SH-SY5Y (cell line): ENCODE results near the gene TRIM8.

Experiments
- GATA2 ChIP-seq: IDR thresholded peaks from 2 replicates; pipeline ENCODE4 v1.6.1; 2011; ENCODE audit warnings: mild to moderate bottlenecking, low read depth, low read length
- GATA3 ChIP-seq: IDR thresholded peaks from 2 replicates; pipeline ENCODE4 v1.6.1; 2011; ENCODE audit warnings: low read depth, mild to moderate bottlenecking, low read length, moderate library complexity

TRIM8 gene

DNA sequence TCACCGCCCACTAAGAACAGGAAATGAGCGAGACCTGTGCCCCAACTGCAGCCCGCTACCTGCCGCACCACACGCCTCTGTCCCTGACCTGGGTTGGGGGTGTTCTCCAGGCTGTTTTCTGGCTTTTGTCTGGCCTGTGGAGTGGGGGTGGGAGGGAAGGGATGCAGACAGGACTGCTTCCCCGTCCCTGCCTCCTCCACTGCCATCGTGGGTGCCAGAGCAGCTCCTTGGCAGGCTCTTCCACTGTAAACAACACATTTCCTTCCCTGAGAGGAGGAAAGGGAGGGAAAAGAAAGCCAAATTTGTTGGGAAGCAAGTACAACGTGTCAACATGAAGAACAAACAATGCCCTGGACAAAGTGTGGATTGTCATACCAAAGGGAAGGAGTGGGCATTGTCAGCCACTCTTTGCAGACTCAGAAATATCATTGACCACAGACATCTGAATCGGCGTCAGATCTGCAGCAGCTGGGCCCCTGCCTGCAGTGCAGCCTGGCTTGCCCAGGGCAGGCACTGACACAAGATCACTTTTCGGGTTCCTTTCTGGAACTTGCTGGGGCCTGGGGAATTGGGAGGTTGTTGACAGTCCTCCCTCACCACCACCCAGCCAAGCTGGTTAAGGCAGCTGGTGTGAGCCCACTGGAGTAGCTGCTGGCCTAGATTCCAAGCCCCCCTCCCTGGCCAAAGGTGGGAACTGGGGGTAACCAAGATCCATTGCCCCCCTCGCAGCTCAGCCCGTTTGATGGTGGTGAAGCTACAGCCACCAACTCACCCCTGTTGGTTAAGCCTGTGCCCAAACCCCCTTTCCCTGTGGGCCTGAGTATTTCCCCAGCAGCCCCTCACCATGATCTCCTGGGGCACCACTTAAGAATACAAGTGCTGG is 22.6 kb upstream of the TRIM8 start:
- no peak for TF ChIP-seq GATA2
- TF ChIP-seq GATA3 = no peak

DNA sequence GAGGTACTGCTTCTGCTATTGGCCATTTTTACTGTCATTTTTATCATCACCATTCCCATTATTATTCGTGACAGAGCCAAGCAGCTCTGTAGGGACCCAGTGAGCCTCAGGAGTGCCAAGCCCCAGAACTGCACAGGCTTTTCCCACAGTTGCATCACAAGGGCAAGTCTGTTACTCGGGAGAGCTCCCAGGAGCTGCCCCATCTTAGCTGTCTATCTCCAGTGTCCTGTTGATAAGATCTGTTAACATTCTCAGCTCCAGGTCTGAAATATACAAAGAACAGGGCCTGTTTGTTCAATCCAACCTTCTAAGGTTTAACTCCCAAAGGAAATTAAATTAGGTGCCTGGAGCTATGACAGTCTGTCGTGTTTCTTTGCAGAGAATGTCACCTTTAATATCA is 20.2 kb upstream of the TRIM8 start:
- TF ChIP-seq GATA3 (no peak; the same call in 1 of the 2 replicates), GATA2 (peak; percentile 75)

DNA sequence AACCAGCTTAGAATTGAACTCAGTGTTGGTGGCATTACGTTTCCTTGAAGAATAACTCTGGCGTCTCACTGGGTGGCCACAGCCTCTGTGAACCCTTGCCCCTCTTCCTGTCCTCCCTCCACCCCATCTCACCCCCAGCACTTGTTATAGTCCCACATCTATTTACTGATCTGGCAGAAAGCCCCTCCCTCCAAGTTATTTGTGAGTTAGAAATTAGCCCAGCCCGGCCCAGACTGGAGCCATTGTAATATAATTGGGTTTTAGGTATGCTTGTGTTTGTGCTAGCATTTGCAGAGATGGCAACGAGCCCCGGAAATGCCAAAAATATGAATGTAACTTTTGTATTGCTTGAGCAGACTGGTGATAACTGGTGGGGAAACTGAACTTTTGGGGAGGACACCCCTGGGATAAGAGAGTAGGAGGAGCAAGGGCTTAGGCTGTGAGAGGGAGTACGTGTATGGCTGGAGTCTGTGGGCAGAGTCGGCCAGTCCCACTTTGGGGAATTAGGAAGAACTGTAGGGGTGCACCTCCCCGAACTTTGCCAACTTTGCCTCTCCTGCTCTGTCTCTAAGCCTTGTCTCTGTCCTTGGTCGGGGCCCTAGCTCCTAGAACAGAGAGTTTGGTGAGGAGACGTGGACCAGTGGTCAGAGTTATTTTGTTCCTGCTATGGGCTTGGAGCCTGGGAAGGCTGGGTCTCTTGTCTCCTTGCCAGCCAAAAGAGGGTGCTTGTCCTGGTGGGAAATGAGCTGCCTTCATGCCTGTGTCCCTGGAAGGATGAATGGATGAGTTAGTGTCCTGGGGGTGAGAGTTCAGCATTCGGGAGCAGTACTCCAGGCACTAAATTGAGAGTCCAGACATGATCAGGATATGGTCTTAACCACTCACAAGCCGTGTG is 19.3 kb upstream of the TRIM8 start:
- TF ChIP-seq GATA3 (no peak), GATA2 (no peak)

DNA sequence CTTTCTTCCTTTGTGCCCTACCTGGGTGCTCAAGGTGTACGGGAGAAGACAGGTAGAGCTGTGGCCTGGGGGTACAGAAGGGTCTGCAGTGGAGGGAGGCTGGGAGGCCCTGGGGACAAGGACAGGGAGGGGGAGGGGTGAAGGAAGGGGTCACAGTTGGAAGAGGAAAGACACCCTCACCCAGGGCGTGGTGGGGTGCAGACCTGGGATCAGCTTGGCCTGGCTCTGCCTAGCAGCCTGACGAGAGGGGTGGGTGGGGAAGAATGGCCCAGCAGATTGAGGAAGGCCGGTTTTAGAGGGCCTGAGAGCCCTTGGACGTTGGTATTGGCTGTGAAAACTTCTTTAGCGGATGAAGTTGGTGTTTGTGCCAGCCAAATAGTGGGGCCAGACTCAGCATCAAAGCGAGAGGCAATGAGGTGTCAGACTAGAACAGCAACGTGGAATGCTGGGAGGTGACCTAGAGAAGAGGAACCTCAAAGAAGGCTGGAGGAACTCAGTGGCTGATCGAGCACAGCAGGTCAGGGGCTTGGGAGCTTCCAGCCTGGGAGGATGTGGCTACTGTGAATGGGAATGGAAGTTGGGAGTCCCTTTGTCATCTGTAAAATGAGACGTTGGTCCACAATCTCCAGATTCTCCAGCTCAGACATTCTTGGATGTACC is 18.1 kb upstream of the TRIM8 start:
- TF ChIP-seq GATA3 = no peak
- TF ChIP-seq GATA2 = no peak

DNA sequence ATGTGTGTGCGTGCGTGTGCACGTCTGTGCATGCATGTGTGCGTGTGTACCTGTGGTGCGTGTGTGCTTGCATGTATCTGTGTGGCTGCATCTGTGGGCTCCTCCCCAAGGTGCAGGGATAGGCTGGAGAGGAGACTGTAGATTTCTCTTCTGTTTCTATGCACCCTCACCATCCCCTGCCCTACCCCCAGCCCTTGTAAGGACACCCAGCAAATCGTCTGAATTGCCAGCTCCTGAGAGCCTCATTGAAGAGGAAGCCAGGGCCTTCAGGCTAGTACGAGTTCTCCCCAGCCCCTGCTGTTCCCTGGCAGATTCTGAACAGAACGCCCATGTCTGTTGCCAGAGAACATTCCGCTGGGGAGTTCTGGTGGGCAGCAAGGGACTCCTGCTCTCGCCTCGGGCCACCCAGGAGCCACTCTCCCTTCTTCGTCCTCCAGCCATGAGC is 17.0 kb upstream of the TRIM8 start:
- TF ChIP-seq GATA3 (no peak), GATA2 (no peak)

DNA sequence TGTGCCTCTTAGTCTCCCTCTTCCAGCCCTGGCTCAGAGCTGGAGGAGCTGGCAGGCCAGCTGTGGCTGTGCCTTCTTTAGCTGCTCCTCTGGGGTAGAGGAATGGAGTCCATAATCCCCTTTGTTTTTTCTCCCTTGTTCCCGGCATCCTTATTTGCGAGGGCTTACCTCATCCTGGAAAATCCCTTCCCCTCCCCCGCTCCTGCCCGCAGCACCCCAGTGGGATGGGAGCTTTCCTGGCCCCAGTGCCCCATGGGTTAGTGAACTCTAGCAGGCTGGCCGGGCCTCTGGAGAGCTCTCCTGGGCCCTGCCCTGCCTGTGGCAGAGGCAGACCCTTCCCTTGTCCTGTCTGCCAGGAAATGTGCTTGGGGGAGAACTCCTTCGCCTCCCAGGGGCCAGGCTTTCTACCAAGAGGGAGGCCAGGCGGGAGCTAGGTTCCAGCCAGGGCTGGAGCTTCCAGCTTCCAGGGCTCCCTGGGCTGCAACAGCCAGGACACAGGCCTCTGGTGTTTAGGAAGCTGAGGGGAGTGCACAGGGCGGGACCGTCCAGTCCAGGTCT is 16.5 kb upstream of the TRIM8 start:
- no peak for TF ChIP-seq GATA2
- no peak for TF ChIP-seq GATA3

DNA sequence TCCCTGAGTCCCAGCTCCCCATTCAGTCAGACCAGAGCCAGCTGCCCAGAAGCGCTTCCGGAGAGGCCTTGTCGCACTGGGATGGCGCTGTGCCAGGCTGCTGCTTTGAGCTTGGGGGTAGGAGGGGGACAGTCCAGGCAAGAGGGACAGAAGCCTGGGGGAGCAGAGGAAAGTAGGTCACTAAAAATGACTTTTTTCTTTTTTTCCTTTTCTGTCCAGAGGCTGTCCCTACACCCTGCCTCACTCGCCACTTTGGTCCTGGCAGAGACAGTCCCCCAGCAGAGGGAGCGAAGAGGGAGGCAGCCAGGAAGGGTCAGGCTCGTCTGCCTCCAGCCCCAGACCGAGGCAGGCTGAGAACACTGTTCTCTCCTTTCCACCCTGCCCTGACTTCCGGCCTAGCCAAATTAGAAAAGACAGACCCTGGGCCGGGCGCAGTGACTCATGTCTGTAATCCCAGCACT is 15.8 kb upstream of the TRIM8 start:
- TF ChIP-seq GATA2 (no peak), GATA3 (no peak)

DNA sequence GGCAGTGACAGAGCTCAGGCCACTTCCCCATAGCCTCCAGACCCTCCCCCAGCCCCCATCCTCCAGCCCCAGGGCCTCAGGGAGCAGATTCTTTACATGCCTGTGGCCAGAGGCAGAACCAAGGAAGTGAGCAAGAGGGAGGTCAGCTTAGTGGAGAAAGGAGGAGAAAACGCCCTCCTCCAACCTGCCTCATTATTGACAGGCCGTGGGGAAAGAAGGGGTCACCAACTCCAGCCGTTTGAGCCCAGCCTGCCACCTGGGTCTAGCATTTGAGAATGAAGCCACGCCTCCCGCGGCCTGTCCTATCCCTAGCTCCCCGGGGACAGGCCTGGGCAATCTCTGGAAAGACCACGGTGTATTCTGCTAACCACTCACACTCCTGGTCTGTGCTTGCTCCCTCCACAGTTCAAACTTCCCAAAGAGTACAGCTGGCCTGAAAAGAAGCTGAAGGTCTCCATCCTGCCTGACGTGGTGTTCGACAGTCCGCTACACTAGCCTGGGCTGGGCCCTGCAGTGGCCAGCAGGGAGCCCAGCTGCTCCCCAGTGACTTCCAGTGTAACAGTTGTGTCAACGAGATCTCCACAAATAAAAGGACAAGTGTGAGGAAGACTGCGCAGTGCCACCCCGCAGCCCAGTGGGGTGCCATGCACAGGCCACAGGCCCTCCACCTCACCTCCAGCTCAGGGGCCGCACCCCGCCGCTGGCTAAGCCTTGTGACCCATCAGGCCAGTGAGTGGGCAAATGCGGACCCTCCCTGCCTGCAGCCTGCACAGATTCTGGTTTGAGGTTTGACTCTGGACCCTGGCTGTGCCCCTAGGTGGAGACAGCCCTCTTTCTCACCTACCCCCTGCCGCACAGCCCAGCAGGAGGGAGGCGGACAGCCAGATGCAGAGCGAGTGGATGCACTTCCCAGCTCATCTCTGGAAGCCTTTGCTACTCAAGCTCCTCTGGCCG is 14.3 kb upstream of the TRIM8 start:
- no peak for TF ChIP-seq GATA2
- TF ChIP-seq GATA3 = no peak

DNA sequence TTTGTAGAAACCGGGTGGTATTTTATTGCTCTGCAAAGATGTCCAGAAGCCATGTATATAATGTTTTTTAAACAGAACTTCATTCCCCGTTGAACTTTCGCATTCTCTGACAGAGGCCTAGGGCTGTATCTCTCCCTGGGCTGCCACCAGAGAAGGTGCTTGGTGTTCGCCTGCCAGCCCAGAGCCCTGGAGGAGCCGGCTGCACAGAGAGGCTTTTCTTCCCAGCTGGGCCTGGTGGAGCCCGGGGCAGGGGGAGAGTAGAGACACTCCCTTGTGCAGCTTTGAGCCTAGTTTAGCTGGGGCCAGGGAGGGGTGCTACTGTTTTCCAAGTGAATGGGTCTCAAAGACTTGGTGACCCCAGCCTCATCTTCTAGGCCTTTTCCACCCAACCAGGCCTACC is 13.6 kb upstream of the TRIM8 start:
- TF ChIP-seq GATA3 (no peak), GATA2 (no peak)

DNA sequence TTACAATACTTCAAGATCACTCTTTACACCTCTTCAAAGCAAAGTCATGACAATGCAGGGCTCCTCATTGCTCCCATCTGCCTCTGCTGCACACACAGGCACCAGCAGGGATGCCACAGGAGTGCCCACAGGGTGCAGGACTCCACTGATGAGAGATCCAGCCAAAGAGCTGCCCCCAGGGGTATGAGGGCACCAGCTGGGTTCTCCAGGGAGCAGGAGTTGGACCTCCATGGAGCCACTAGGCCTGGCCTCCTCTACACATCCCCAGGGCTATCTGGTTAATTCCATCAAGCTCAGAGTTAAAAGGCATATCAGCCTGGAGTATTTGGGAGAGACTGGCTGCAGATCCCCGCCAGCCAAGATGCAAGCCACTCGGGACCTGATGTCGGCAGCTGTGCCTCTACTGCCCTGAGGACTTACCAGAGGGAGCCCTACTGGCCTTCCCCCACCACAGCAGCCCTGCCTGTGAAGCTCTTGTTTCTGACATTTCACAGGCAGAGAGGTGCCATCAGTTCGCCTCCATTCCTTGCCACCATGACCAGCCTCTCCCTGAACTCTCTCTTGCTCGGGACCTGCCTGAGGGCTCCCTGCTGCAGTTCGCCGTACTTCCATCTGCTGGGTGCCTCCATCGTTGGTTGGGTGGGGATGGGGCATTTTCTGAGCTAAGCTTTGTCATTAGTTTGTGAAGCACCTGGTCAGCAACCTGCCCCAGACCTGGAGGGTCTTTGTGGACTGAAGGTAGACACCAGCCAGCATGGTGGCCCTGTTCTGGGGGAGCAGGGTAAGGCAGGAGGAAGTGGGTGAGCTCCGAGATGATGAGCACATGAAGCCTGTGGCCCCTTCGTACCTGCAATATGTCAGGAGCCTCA is 12.5 kb upstream of the TRIM8 start:
- TF ChIP-seq GATA3 (no peak), GATA2 (no peak)

DNA sequence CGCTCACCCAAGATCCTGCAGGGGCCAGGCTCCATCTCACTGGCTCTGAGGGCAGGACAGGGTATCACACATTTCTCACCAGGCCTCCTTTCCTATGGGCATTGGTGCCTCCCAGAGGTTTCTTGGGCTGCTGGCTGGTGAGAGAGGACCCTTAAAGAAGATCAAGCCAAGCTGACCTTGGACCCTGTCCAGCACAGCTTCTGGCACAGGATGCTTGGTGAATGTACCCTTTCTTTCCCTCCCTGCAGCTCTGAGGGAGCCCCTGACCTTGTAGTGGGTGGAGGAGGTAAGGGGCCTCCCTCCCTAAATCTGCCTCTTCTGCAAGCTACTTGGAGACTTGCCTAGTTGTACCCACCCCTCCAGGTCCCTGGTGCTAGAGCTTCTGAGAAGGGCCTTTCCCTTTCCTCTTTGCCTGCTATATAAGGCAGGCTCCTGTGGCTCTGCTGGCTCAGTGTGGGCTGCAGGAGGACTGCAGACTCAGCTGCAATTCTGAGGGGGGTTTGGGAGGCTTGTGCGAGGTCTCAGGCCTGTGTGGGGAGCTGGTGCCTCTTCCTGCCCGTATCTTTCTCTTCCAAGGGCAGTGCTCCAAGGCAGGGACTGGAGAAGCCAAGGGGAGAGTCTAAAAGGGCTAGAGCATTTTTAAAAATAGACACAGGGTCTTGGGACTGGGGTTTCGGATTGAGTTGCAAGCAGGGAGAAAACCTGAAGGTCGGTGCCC is 11.7 kb upstream of the TRIM8 start:
- TF ChIP-seq GATA3 (no peak), GATA2 (no peak)
